HL-60 (cell line): ENCODE data around the gene TMEM59.

Experiments used
- DNase-seq, 2 experiments: peaks; one replicate each; pipeline ENCODE4 v3.0.0-alpha.2; 2010 to 2020; ENCODE audit warnings: low read depth in 1 of 2, low spot score in 1 of 2
- H3K27ac ChIP-seq: fragments of 250-450 bp; sonication (Bioruptor Pico); replicated peaks from 2 replicates; pipeline ENCODE4 v1.5.1; 2020; ENCODE audit warnings: mild to moderate bottlenecking, moderate library complexity
- H3K27me3 ChIP-seq: fragments of 250-450 bp; sonication (Bioruptor Pico); 2 replicates; pipeline ENCODE4 v1.5.1; 2021; ENCODE audit warnings: mild to moderate bottlenecking, moderate library complexity; ENCODE audit not compliant: insufficient read depth, poor library complexity, severe bottlenecking
- H3K4me3 ChIP-seq: replicated peaks from 2 replicates; pipeline ENCODE4 v1.5.1; 2011; ENCODE audit warnings: mild to moderate bottlenecking, control low read depth, low read length; ENCODE audit not compliant: insufficient read depth
- GABPA ChIP-seq: IDR thresholded peaks from 2 replicates; pipeline ENCODE4 v1.6.1; 2012; ENCODE audit warnings: low read depth
- POLR2AphosphoS5 ChIP-seq: IDR thresholded peaks from 2 replicates; pipeline ENCODE4 v1.6.1; 2012; ENCODE audit warnings: low read depth
- SPI1 ChIP-seq: IDR thresholded peaks from 2 replicates; pipeline ENCODE4 v1.6.1; 2012; ENCODE audit warnings: low read depth, mild to moderate bottlenecking, borderline replicate concordance
- TF ChIP-seq, protein P1 (sequence below): IDR thresholded peaks from 2 replicates; pipeline ENCODE4 v1.6.1; 2012; ENCODE audit warnings: low read depth; ENCODE audit not compliant: insufficient replicate concordance
- TF ChIP-seq, protein P2 (sequence below): IDR thresholded peaks from one replicate; pipeline ENCODE4 v1.5.1; 2011; ENCODE audit warnings: low read length, control low read depth, inconsistent platforms; ENCODE audit not compliant: insufficient read depth

The TMEM59 gene

GRCh38 chr1:54013393-54014008 lies 39.5 kb downstream of the TMEM59 start:
- Histone ChIP-seq H3K4me3 (no peak overlapping the region), H3K27me3 (no peaks in the 10 kb centered on the region), H3K27ac (no peak overlapping the region)
- DNase-seq: no peak
- TF ChIP-seq, protein P1, sequence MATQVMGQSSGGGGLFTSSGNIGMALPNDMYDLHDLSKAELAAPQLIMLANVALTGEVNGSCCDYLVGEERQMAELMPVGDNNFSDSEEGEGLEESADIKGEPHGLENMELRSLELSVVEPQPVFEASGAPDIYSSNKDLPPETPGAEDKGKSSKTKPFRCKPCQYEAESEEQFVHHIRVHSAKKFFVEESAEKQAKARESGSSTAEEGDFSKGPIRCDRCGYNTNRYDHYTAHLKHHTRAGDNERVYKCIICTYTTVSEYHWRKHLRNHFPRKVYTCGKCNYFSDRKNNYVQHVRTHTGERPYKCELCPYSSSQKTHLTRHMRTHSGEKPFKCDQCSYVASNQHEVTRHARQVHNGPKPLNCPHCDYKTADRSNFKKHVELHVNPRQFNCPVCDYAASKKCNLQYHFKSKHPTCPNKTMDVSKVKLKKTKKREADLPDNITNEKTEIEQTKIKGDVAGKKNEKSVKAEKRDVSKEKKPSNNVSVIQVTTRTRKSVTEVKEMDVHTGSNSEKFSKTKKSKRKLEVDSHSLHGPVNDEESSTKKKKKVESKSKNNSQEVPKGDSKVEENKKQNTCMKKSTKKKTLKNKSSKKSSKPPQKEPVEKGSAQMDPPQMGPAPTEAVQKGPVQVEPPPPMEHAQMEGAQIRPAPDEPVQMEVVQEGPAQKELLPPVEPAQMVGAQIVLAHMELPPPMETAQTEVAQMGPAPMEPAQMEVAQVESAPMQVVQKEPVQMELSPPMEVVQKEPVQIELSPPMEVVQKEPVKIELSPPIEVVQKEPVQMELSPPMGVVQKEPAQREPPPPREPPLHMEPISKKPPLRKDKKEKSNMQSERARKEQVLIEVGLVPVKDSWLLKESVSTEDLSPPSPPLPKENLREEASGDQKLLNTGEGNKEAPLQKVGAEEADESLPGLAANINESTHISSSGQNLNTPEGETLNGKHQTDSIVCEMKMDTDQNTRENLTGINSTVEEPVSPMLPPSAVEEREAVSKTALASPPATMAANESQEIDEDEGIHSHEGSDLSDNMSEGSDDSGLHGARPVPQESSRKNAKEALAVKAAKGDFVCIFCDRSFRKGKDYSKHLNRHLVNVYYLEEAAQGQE: no peak
- TF ChIP-seq, protein P2, sequence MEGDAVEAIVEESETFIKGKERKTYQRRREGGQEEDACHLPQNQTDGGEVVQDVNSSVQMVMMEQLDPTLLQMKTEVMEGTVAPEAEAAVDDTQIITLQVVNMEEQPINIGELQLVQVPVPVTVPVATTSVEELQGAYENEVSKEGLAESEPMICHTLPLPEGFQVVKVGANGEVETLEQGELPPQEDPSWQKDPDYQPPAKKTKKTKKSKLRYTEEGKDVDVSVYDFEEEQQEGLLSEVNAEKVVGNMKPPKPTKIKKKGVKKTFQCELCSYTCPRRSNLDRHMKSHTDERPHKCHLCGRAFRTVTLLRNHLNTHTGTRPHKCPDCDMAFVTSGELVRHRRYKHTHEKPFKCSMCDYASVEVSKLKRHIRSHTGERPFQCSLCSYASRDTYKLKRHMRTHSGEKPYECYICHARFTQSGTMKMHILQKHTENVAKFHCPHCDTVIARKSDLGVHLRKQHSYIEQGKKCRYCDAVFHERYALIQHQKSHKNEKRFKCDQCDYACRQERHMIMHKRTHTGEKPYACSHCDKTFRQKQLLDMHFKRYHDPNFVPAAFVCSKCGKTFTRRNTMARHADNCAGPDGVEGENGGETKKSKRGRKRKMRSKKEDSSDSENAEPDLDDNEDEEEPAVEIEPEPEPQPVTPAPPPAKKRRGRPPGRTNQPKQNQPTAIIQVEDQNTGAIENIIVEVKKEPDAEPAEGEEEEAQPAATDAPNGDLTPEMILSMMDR: no peak
- TF ChIP-seq SPI1: no peak
- no peak for TF ChIP-seq POLR2AphosphoS5
- TF ChIP-seq GABPA: no peak

DNA sequence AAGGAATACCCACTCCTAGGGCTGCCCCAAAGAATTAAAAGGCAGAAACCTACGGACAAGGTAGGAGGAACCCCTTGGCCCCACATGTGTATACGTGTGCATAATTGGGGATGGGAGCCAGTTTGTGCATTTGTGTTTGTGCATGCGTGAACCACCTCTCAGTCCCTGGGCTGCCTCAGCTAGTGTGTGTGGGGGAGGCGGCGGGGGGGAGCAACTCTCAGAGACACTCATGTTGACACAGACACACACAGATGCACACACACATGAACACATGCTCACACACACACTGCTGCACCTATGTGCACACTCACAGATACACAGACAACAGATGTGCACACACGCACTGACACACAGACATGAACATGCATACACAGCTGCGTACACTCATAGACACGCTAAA lies 40.1 kb downstream of the TMEM59 start:
- no peak overlapping the region for H3K27ac ChIP-seq
- TF ChIP-seq, protein P2: no peak
- TF ChIP-seq, protein P1: no peak
- TF ChIP-seq POLR2AphosphoS5 (no peak), SPI1 (no peak), GABPA (no peak)
- no peaks in the 10 kb centered on the region for H3K27me3 ChIP-seq
- no peak for DNase-seq
- H3K4me3 ChIP-seq: no peak overlapping the region

- no peak overlapping the region for H3K4me3 ChIP-seq
- TF ChIP-seq, protein P2: no peak
- TF ChIP-seq, protein P1: no peak
- no peak for TF ChIP-seq GABPA
- no peak for TF ChIP-seq POLR2AphosphoS5
- no peak for TF ChIP-seq SPI1
- no peaks in the 10 kb centered on the region for H3K27me3 ChIP-seq
- no peak for DNase-seq
- no peak overlapping the region for H3K27ac ChIP-seq
Measured at GRCh38 chr1:54012008-54012325, 41.0 kb downstream of the TMEM59 start.
